Sigmoid colon (tissue), 7 donors: Measurements from ENCODE around the gene ADAP2. TPM values are rescaled to one million over a fixed set of nuclear protein-coding genes. Genes with fewer than 3 reads are reported as not detected.

Source experiments
- DNase-seq: peaks from one replicate; pipeline ENCODE4 v3.0.0-alpha.2; 2019
- H3K27ac ChIP-seq, 4 donors: fragments of 200-600 bp; sonication (generic); one replicate each; pipeline ENCODE4 v1.5.1; 2016 to 2019; ENCODE audit warnings: mild to moderate bottlenecking in 1 of 4
- H3K27me3 ChIP-seq, 3 donors: fragments of 200-600 bp; sonication (generic); one replicate each; pipeline ENCODE4 v1.5.1; 2019; ENCODE audit warnings: mild to moderate bottlenecking in 1 of 3
- H3K36me3 ChIP-seq, 4 donors: fragments of 200-600 bp; sonication (generic); one replicate each; pipeline ENCODE4 v1.5.1; 2016 to 2019
- H3K4me1 ChIP-seq, 4 donors: fragments of 200-600 bp; sonication (generic); one replicate each; pipeline ENCODE4 v1.5.1; 2017 to 2019
- H3K4me3 ChIP-seq, 4 donors: fragments of 200-600 bp; sonication (generic); one replicate each; pipeline ENCODE4 v1.5.1; 2017 to 2019; ENCODE audit warnings: mild to moderate bottlenecking in 2 of 4, moderate library complexity in 1 of 4
- H3K9me3 ChIP-seq, 4 donors: fragments of 200-600 bp in 3 of 4; sonication (generic) in 3 of 4; one replicate each; pipeline versions ENCODE4 v1.5.1 to v1.6.1; 2013 to 2019
- CTCF ChIP-seq, 4 experiments: fragments of 450-650 bp in 3 of 4; fragments of 200-600 bp in 1 of 4; IDR thresholded peaks; one replicate each; pipeline ENCODE4 v1.5.1; 2016 to 2019; ENCODE audit warnings: antibody characterized with exemption in 4 of 4, mild to moderate bottlenecking in 3 of 4, moderate library complexity in 2 of 4
- EP300 ChIP-seq, 4 donors: sonication (generic); formaldehyde crosslinking; IDR thresholded peaks; one replicate each; pipeline ENCODE4 v1.6.1; 2017; ENCODE audit warnings: antibody characterized with exemption in 4 of 4
- POLR2A ChIP-seq, 2 donors: fragments of 450-650 bp; IDR thresholded peaks; one replicate each; pipeline ENCODE4 v1.6.1; 2016; ENCODE audit warnings: antibody characterized with exemption in 2 of 2, mild to moderate bottlenecking in 2 of 2, moderate library complexity in 2 of 2
- POLR2AphosphoS5 ChIP-seq, 4 donors: sonication (generic); formaldehyde crosslinking; IDR thresholded peaks; one replicate each; pipeline ENCODE4 v1.6.1; 2017; ENCODE audit warnings: antibody characterized with exemption in 4 of 4
- WGBS, 2 donors: extraction: QIAGEN DNeasy Blood & Tissue Kit; methylation state at CpG; one replicate each; pipeline ENCODE4 v1.1.7; 2013; 5-methylcytosine and 5-hydroxymethylcytosine counted together
- intact Hi-C: fragments of 100-400 bp; cut with DNase I; formaldehyde crosslinking; loops from one replicate; pipeline ENCODE4 v1.15.1; 2023
- polyA plus RNA-seq, 3 donors: library from polyadenylated mRNA; stranded (reverse); fragments of 200-250 nt; gene quantifications; one replicate each; pipeline ENCODE4 v1.2.3, GENCODE V29; 2013
- total RNA-seq, 4 donors: library from RNA; depleted of rRNA; stranded (reverse); fragments of >200 nt; gene quantifications; one replicate each; pipeline ENCODE4 v1.1.0, GENCODE V29; 2016
- donor health status: healthy with polysubstance abuse.
- donor health status: Bipolar disorder and iron deficiency.
- donor health status: healthy.

Gene ADAP2
- total and polyA plus RNA-seq, 7 donors: 9.0 to 20.8 (median 15.0) TPM

GRCh38 chr17:30950669-30951399 is 29.1 kb downstream of the ADAP2 start:
- Histone ChIP-seq H3K27me3 (no peaks in the 10 kb centered on the region), H3K36me3 (no peaks in the 10 kb centered on the region), H3K4me3 (no peak overlapping the region), H3K4me1 (peaks cover 0 to 7% (median 2%) of the 10 kb centered on the region in 4 donors), H3K9me3 (no peaks in the 10 kb centered on the region), H3K27ac (peak overlapping the region in 2 of 4 donors; percentile 12 to 47)
- TF ChIP-seq POLR2AphosphoS5 (IDR thresholded peaks at IDR 0.05): peak in 3 of 4 donors; percentile 8 to 52 (median 12)
- TF ChIP-seq POLR2A (IDR thresholded peaks at IDR 0.05): no peak
- TF ChIP-seq EP300 (IDR thresholded peaks at IDR 0.05): no peak
- no peak for TF ChIP-seq CTCF (IDR thresholded peaks at IDR 0.05)
- intact Hi-C loops: no loop called here
- DNase-seq: peak; percentile 87
- 21 to 57% methylated on average over 9 of the region's 9 CpGs for WGBS, 2 donors

- WGBS, 2 donors: 64 to 83% methylated on average over 9 of the region's 9 CpGs
- intact Hi-C loops: no loop called here
- TF ChIP-seq EP300 (IDR thresholded peaks at IDR 0.05): no peak
- TF ChIP-seq CTCF (IDR thresholded peaks at IDR 0.05): no peak
- TF ChIP-seq POLR2AphosphoS5 (IDR thresholded peaks at IDR 0.05): no peak
- TF ChIP-seq POLR2A (IDR thresholded peaks at IDR 0.05): no peak
- Histone ChIP-seq H3K36me3 (no peaks in the 10 kb centered on the region), H3K27me3 (no peaks in the 10 kb centered on the region), H3K4me1 (peaks cover 0 to 8% (median 7%) of the 10 kb centered on the region in 4 donors), H3K9me3 (no peaks in the 10 kb centered on the region), H3K4me3 (no peak overlapping the region), H3K27ac (peak overlapping the region; percentile 1 to 50 (median 32))
- peak; percentile 26 for DNase-seq
Observed at GRCh38 chr17:30952638-30953393, 31.1 kb downstream of the ADAP2 start.

- Histone ChIP-seq H3K4me3 (no peak overlapping the region), H3K9me3 (no peaks in the 10 kb centered on the region), H3K27me3 (no peaks in the 10 kb centered on the region), H3K36me3 (no peaks in the 10 kb centered on the region), H3K27ac (peak overlapping the region; percentile 12 to 50 (median 38)), H3K4me1 (peaks cover 0 to 8% (median 7%) of the 10 kb centered on the region in 4 donors)
- DNase-seq: peak; percentile 63
- TF ChIP-seq CTCF (IDR thresholded peaks at IDR 0.05): no peak
- TF ChIP-seq POLR2A (IDR thresholded peaks at IDR 0.05): no peak
- TF ChIP-seq POLR2AphosphoS5 (IDR thresholded peaks at IDR 0.05): no peak
- no peak for TF ChIP-seq EP300 (IDR thresholded peaks at IDR 0.05)
- 83 to 89% methylated on average over 6 of the region's 6 CpGs for WGBS, 2 donors
- intact Hi-C loops: no loop called here
Observed at GRCh38 chr17:30954046-30954830, 32.5 kb downstream of the ADAP2 start.

- no peak for DNase-seq
- H3K9me3 ChIP-seq: no peaks in the 10 kb centered on the region
- no peaks in the 10 kb centered on the region for H3K27me3 ChIP-seq
- H3K4me3 ChIP-seq: no peak overlapping the region
- no peaks in the 10 kb centered on the region for H3K36me3 ChIP-seq
- TF ChIP-seq POLR2A (IDR thresholded peaks at IDR 0.05): no peak
- TF ChIP-seq CTCF (IDR thresholded peaks at IDR 0.05): peak in 1 of 4 experiments; percentile 8
- TF ChIP-seq EP300 (IDR thresholded peaks at IDR 0.05): no peak
- no peak for TF ChIP-seq POLR2AphosphoS5 (IDR thresholded peaks at IDR 0.05)
- peaks cover 0 to 7% (median 2%) of the 10 kb centered on the region in 4 donors for H3K4me1 ChIP-seq
- intact Hi-C loops: no loop called here
- H3K27ac ChIP-seq: peak overlapping the region; percentile 10 to 61 (median 50)
- 61 to 71% methylated on average over 8 of the region's 8 CpGs for WGBS, 2 donors
Observed at GRCh38 chr17:30956764-30957374, 35.1 kb downstream of the ADAP2 start.
